SK-N-SH treated with all-trans-retinoic acid at 6 μM for 48 hours (cell line): ENCODE data around the gene SPATA31D1.
"Not testable (repeated sequence)": the region's sequence is repeated elsewhere in the genome, so short reads cannot be mapped to it uniquely, and the experiment has no call there.

Experiments used
- ATAC-seq: fragments of 200-7000 bp; cut with Tn5 transposase; 3 replicates; pipeline ENCODE4 v1.9.1; 2020; ENCODE audit warnings: mild to moderate bottlenecking, moderate library complexity
- ARNTL ChIP-seq: fragments of 450-650 bp; formaldehyde crosslinking; IDR thresholded peaks from 2 replicates; pipeline ENCODE4 v1.5.0; 2020; ENCODE audit warnings: low read depth, mild to moderate bottlenecking, moderate library complexity, borderline replicate concordance
- BACH2 ChIP-seq: fragments of 250-450 bp; sonication (Bioruptor Pico); IDR thresholded peaks from 2 replicates; pipeline ENCODE4 v1.9.0; 2021; ENCODE audit warnings: mild to moderate bottlenecking, borderline replicate concordance
- CSDC2 ChIP-seq: fragments of 250-450 bp; sonication (Bioruptor Pico); IDR thresholded peaks from 2 replicates; pipeline ENCODE4 v1.5.0; 2020; ENCODE audit warnings: mild to moderate bottlenecking, moderate library complexity
- ESRRG ChIP-seq: fragments of 250-450 bp; sonication (Bioruptor Pico); IDR thresholded peaks from 2 replicates; pipeline ENCODE4 v1.6.1; 2021; ENCODE audit warnings: mild to moderate bottlenecking
- ISL1 ChIP-seq: fragments of 250-450 bp; sonication (Bioruptor Pico); IDR thresholded peaks from 2 replicates; pipeline ENCODE4 v2.1.2; 2022; ENCODE audit warnings: mild to moderate bottlenecking, moderate library complexity
- OSR1 ChIP-seq: fragments of 250-450 bp; sonication (Bioruptor Pico); IDR thresholded peaks from 2 replicates; pipeline ENCODE4 v1.8.0; 2022; ENCODE audit warnings: moderate library complexity, mild to moderate bottlenecking, inconsistent platforms
- PPARA ChIP-seq: fragments of 250-450 bp; sonication (Bioruptor Pico); IDR thresholded peaks from 2 replicates; pipeline ENCODE4 v1.5.0; 2020; ENCODE audit warnings: mild to moderate bottlenecking, borderline replicate concordance
- RARB ChIP-seq: fragments of 250-450 bp; sonication (Bioruptor Pico); IDR thresholded peaks from 2 replicates; pipeline ENCODE4 v1.8.0; 2021; ENCODE audit warnings: mild to moderate bottlenecking, moderate library complexity
- SNAI2 ChIP-seq: fragments of 250-450 bp; sonication (Bioruptor Pico); IDR thresholded peaks from 2 replicates; pipeline ENCODE4 v1.5.0; 2020; ENCODE audit warnings: mild to moderate bottlenecking, moderate library complexity
- TCF4 ChIP-seq: fragments of 250-450 bp; sonication (Bioruptor Pico); IDR thresholded peaks from 2 replicates; pipeline ENCODE4 v1.8.0; 2021; ENCODE audit warnings: mild to moderate bottlenecking, moderate library complexity, borderline replicate concordance
- TOX ChIP-seq: fragments of 250-450 bp; sonication (Bioruptor Pico); IDR thresholded peaks from 2 replicates; pipeline ENCODE4 v1.8.0; 2021; ENCODE audit warnings: mild to moderate bottlenecking, moderate library complexity, borderline replicate concordance
- ZC3H10 ChIP-seq: fragments of 250-450 bp; sonication (Bioruptor Pico); IDR thresholded peaks from 2 replicates; pipeline ENCODE4 v1.5.1; 2021; ENCODE audit warnings: mild to moderate bottlenecking, moderate library complexity
- ZFP3 ChIP-seq: fragments of 250-450 bp; sonication (Bioruptor Pico); IDR thresholded peaks from 2 replicates; pipeline ENCODE4 v1.5.0; 2020; ENCODE audit warnings: mild to moderate bottlenecking, moderate library complexity
- ZFP30 ChIP-seq: fragments of 450-650 bp; formaldehyde crosslinking; IDR thresholded peaks from 2 replicates; pipeline ENCODE4 v1.5.0; 2022; ENCODE audit warnings: mild to moderate bottlenecking, moderate library complexity
- ZNF565 ChIP-seq: fragments of 450-650 bp; formaldehyde crosslinking; conservative IDR thresholded peaks from 2 replicates; pipeline ENCODE4 v1.5.0; 2020; ENCODE audit warnings: low read depth, mild to moderate bottlenecking, moderate library complexity
- ZNF70 ChIP-seq: fragments of 450-650 bp; formaldehyde crosslinking; IDR thresholded peaks from 2 replicates; pipeline ENCODE4 v1.5.0; 2020; ENCODE audit warnings: mild to moderate bottlenecking, moderate library complexity
- ZNF8 ChIP-seq: fragments of 450-650 bp; formaldehyde crosslinking; IDR thresholded peaks from 2 replicates; pipeline ENCODE4 v1.5.0; 2020; ENCODE audit warnings: mild to moderate bottlenecking, moderate library complexity
- TF ChIP-seq, protein P1 (sequence below): fragments of 250-450 bp; sonication (Bioruptor Pico); IDR thresholded peaks from 2 replicates; pipeline ENCODE4 v1.5.1; 2021; ENCODE audit warnings: mild to moderate bottlenecking, moderate library complexity
- TF ChIP-seq, protein P2 (sequence below): fragments of 250-450 bp; sonication (Bioruptor Pico); IDR thresholded peaks from 2 replicates; pipeline ENCODE4 v1.5.0; 2020; ENCODE audit warnings: mild to moderate bottlenecking, moderate library complexity
- TF ChIP-seq, protein P3 (sequence below): fragments of 250-450 bp; sonication (Bioruptor Pico); IDR thresholded peaks from 2 replicates; pipeline ENCODE4 v1.5.1; 2020; ENCODE audit warnings: low read depth, mild to moderate bottlenecking, moderate library complexity
- TF ChIP-seq, protein P4 (sequence below): fragments of 250-450 bp; sonication (Bioruptor Pico); IDR thresholded peaks from 2 replicates; pipeline ENCODE4 v1.8.0; 2021; ENCODE audit warnings: low read depth, mild to moderate bottlenecking, moderate library complexity, borderline replicate concordance

The SPATA31D1 gene

DNA sequence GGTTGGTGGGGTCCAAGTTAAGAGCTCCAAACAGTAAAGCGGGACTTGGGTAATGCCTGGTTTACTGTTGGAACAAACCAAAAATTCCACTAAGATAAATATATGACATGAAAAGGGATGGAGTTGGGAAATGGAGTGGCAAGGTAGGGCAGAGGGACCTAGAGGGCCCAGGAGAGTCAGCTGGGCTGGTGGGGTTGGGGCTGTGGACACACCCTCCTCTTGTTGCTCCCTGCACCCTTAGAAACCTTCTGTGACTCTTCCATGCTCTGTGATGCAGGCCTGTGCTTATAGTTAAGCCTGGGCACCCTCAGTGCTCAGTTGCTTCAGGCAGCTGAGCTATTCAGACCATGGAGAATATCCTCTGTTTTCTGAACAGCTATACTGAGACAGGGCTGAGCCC is at the start of gene SPATA31D1:
SPATA31D1 (plus strand) TSS at position 301 of the 400 bp plus-strand sequence; CDS start at position 348, 47 bp downstream.
- not testable (repeated sequence) for ATAC-seq

DNA sequence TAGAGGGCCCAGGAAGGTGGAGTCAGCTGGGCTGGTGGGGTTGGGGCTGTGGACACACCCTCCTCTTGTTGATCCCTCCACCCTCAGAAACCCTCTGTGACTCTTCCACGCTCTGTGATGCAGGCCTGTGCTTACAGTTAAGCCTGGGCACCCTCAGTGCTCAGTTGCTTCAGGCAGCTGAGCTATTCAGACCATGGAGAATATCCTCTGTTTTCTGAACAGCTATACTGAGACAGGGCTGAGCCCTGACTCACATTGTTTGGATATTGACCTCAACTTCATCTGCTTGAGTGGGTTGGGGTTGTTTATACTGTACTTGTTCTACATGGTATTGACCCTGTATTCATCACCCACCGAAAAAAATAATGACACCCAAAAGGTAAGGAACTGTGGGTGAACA is 45.2 kb upstream of the SPATA31D1 start, which contains the start of gene SPATA31D3:
SPATA31D3 (plus strand) TSS at position 108 of the 400 bp plus-strand sequence; CDS start at position 194, 86 bp downstream.
- ATAC-seq = not testable (repeated sequence)

DNA sequence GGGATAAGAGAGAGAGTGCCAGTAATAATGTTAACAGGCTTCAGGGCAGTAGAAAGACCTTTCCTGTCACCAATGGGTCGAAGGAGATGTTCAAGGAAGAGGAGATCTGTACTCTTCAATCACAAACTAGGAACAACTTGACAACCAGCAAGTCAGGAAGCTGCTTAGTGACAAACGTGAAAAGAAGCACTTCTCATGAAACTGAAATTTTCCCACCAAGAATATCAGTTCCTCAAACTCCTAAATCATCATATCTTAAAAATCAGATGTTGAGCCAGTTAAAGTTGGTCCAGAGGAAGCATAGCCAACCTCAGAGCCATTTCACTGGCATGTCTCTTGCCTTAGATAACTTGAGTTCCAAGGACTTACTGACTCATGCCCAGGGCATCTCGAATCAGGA is 39.9 kb upstream of the SPATA31D1 start:
- not testable (repeated sequence) for ATAC-seq

DNA sequence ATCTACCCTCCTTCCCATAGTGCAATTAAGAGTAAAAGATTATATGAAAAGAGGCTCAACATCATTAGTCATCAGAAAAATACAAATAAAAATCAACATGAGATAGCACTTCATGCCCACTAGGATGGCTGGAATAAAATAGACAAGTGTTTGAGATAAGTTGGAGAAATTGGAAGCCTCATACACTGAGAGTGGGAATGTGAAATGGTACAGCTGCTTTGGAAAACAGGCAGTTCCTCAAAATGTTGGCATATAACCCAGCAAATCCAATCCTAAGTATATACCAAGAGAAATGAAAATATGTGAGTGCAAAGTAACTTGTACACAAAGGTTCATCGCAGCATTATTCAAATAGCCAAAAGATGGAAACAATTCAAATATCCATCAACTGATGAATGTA is 35.5 kb upstream of the SPATA31D1 start:
- TF ChIP-seq, protein P1, sequence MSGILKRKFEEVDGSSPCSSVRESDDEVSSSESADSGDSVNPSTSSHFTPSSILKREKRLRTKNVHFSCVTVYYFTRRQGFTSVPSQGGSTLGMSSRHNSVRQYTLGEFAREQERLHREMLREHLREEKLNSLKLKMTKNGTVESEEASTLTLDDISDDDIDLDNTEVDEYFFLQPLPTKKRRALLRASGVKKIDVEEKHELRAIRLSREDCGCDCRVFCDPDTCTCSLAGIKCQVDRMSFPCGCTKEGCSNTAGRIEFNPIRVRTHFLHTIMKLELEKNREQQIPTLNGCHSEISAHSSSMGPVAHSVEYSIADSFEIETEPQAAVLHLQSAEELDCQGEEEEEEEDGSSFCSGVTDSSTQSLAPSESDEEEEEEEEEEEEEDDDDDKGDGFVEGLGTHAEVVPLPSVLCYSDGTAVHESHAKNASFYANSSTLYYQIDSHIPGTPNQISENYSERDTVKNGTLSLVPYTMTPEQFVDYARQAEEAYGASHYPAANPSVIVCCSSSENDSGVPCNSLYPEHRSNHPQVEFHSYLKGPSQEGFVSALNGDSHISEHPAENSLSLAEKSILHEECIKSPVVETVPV (CRISPR knock-in tag) = no peak
- TF ChIP-seq ZNF565 (CRISPR knock-in tag) (no peak), ISL1 (CRISPR knock-in tag) (no peak), TCF4 (CRISPR knock-in tag) (no peak), ARNTL (CRISPR knock-in tag) (no peak), ZFP3 (CRISPR knock-in tag) (no peak), SNAI2 (no peak), BACH2 (no peak), TOX (CRISPR knock-in tag) (no peak), CSDC2 (CRISPR knock-in tag) (no peak), ZNF8 (CRISPR knock-in tag) (no peak), PPARA (CRISPR knock-in tag) (no peak)
- TF ChIP-seq, protein P2, sequence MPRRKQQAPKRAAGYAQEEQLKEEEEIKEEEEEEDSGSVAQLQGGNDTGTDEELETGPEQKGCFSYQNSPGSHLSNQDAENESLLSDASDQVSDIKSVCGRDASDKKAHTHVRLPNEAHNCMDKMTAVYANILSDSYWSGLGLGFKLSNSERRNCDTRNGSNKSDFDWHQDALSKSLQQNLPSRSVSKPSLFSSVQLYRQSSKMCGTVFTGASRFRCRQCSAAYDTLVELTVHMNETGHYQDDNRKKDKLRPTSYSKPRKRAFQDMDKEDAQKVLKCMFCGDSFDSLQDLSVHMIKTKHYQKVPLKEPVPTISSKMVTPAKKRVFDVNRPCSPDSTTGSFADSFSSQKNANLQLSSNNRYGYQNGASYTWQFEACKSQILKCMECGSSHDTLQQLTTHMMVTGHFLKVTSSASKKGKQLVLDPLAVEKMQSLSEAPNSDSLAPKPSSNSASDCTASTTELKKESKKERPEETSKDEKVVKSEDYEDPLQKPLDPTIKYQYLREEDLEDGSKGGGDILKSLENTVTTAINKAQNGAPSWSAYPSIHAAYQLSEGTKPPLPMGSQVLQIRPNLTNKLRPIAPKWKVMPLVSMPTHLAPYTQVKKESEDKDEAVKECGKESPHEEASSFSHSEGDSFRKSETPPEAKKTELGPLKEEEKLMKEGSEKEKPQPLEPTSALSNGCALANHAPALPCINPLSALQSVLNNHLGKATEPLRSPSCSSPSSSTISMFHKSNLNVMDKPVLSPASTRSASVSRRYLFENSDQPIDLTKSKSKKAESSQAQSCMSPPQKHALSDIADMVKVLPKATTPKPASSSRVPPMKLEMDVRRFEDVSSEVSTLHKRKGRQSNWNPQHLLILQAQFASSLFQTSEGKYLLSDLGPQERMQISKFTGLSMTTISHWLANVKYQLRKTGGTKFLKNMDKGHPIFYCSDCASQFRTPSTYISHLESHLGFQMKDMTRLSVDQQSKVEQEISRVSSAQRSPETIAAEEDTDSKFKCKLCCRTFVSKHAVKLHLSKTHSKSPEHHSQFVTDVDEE = no peak
- TF ChIP-seq, protein P3, sequence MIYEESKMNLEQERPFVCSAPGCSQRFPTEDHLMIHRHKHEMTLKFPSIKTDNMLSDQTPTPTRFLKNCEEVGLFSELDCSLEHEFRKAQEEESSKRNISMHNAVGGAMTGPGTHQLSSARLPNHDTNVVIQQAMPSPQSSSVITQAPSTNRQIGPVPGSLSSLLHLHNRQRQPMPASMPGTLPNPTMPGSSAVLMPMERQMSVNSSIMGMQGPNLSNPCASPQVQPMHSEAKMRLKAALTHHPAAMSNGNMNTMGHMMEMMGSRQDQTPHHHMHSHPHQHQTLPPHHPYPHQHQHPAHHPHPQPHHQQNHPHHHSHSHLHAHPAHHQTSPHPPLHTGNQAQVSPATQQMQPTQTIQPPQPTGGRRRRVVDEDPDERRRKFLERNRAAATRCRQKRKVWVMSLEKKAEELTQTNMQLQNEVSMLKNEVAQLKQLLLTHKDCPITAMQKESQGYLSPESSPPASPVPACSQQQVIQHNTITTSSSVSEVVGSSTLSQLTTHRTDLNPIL (CRISPR knock-in tag) = no peak
- TF ChIP-seq, protein P4, sequence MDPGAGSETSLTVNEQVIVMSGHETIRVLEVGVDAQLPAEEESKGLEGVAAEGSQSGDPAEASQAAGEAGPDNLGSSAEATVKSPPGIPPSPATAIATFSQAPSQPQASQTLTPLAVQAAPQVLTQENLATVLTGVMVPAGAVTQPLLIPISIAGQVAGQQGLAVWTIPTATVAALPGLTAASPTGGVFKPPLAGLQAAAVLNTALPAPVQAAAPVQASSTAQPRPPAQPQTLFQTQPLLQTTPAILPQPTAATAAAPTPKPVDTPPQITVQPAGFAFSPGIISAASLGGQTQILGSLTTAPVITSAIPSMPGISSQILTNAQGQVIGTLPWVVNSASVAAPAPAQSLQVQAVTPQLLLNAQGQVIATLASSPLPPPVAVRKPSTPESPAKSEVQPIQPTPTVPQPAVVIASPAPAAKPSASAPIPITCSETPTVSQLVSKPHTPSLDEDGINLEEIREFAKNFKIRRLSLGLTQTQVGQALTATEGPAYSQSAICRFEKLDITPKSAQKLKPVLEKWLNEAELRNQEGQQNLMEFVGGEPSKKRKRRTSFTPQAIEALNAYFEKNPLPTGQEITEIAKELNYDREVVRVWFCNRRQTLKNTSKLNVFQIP (CRISPR knock-in tag) = no peak
- no peak for ATAC-seq

DNA sequence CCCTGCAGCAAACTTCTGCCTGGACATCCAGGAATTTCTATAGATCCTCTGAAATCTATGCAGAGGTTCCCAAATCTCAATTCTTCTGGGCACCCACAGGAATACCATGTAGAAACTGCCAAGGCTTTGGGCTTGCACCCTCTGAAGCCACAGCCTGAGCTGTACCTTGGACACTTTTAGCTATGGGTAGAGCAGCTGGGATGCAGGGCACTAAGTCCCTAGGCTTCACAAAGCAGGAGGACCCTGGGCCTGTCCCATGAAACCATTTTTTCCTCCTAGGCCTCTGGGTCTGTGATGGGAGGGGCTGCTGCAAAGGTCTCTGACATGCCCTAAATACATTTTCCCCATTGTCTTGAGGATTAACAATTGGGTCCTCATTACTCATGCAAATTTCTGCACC is 32.9 kb upstream of the SPATA31D1 start:
- no peak for ATAC-seq
- TF ChIP-seq TOX (CRISPR knock-in tag) = no peak
- TF ChIP-seq RARB (CRISPR knock-in tag) = no peak
- TF ChIP-seq ISL1 (CRISPR knock-in tag) = no peak
- TF ChIP-seq PPARA (CRISPR knock-in tag) = no peak
- no peak for TF ChIP-seq ESRRG (CRISPR knock-in tag)
- no peak for TF ChIP-seq ZNF70 (CRISPR knock-in tag)
- no peak for TF ChIP-seq ZFP30 (CRISPR knock-in tag)
- TF ChIP-seq ARNTL (CRISPR knock-in tag) = no peak
- TF ChIP-seq CSDC2 (CRISPR knock-in tag) = no peak
- no peak for TF ChIP-seq OSR1
- TF ChIP-seq ZNF565 (CRISPR knock-in tag) = no peak
- no peak for TF ChIP-seq ZC3H10 (CRISPR knock-in tag)
- TF ChIP-seq, protein P3 (CRISPR knock-in tag) = no peak
- TF ChIP-seq BACH2 = no peak
- TF ChIP-seq, protein P2 = no peak
- TF ChIP-seq, protein P4 (CRISPR knock-in tag) = no peak
- no peak for TF ChIP-seq ZFP3 (CRISPR knock-in tag)
